ENCODE results near the gene USP35. TPM values are rescaled to one million over a fixed set of nuclear protein-coding genes. Genes with fewer than 3 reads are reported as not detected.

USP35 gene
- total RNA-seq, 1 donor from 2014 or later, result 11.8 TPM

GRCh38 chr11:78241475-78241874 lies 52.8 kb downstream of the USP35 start:
- TF ChIP-seq CTCF (IDR thresholded peaks at IDR 0.05), result no peak
- no peak for TF ChIP-seq POLR2A (IDR thresholded peaks at IDR 0.05)
- Histone ChIP-seq H3K4me3 (no peak overlapping the region), H3K4me1 (no peaks in the 10 kb centered on the region), H3K27me3 (no peaks in the 10 kb centered on the region), H3K9me3 (no peaks in the 10 kb centered on the region), H3K36me3 (peaks cover 0 to 5% of the 10 kb centered on the region in 2 donors), H3K27ac (no peak overlapping the region)
- no peak for DNase-seq (ENCODE audit: extremely low spot score in 2 of 2)
- intact Hi-C loops (cut with DNase I), result no loop called here

GRCh38 chr11:78244080-78244479 lies 55.4 kb downstream of the USP35 start:
- intact Hi-C loops (cut with DNase I), result no loop called here
- Histone ChIP-seq H3K36me3 (peaks cover 0 to 5% of the 10 kb centered on the region in 2 donors), H3K4me1 (no peaks in the 10 kb centered on the region), H3K9me3 (no peaks in the 10 kb centered on the region), H3K27me3 (no peaks in the 10 kb centered on the region), H3K4me3 (no peak overlapping the region), H3K27ac (no peak overlapping the region)
- TF ChIP-seq POLR2AphosphoS5 (IDR thresholded peaks at IDR 0.05; ENCODE audit: insufficient read depth in 1 of 2, low read depth in 1 of 2) (no peak), POLR2A (IDR thresholded peaks at IDR 0.05) (no peak), CTCF (IDR thresholded peaks at IDR 0.05) (no peak)
- no peak for DNase-seq (ENCODE audit: extremely low spot score in 2 of 2)

- Histone ChIP-seq H3K4me1 (no peaks in the 10 kb centered on the region), H3K4me3 (no peak overlapping the region), H3K36me3 (peaks cover 0 to 5% of the 10 kb centered on the region in 2 donors), H3K9me3 (no peaks in the 10 kb centered on the region), H3K27ac (no peak overlapping the region), H3K27me3 (no peaks in the 10 kb centered on the region)
- TF ChIP-seq POLR2A (IDR thresholded peaks at IDR 0.05), result no peak
- TF ChIP-seq CTCF (IDR thresholded peaks at IDR 0.05), result no peak
- TF ChIP-seq POLR2AphosphoS5 (IDR thresholded peaks at IDR 0.05; ENCODE audit: insufficient read depth in 1 of 2, low read depth in 1 of 2), result no peak
- intact Hi-C loops (cut with DNase I), result no loop called here
- no peak for DNase-seq (ENCODE audit: extremely low spot score in 2 of 2)
Observed at GRCh38 chr11:78244546-78245255, 56.0 kb downstream of the USP35 start.

- Histone ChIP-seq H3K4me3 (no peak overlapping the region), H3K4me1 (peaks cover 13% of the 10 kb centered on the region), H3K27me3 (no peaks in the 10 kb centered on the region), H3K27ac (no peak overlapping the region), H3K9me3 (no peaks in the 10 kb centered on the region), H3K36me3 (no peaks in the 10 kb centered on the region)
- no peak for DNase-seq (ENCODE audit: extremely low spot score in 2 of 2)
- TF ChIP-seq POLR2AphosphoS5 (IDR thresholded peaks at IDR 0.05; ENCODE audit: insufficient read depth in 1 of 2, low read depth in 1 of 2) (no peak), CTCF (IDR thresholded peaks at IDR 0.05) (no peak), POLR2A (IDR thresholded peaks at IDR 0.05) (no peak)
- intact Hi-C loops (cut with DNase I), result no loop called here
Observed at GRCh38 chr11:78248191-78248590, 59.5 kb downstream of the USP35 start.

- no peak overlapping the region for H3K4me3 ChIP-seq
- no peaks in the 10 kb centered on the region for H3K36me3 ChIP-seq
- H3K27ac ChIP-seq, result no peak overlapping the region
- intact Hi-C loops (cut with DNase I), result no loop called here
- TF ChIP-seq CTCF (IDR thresholded peaks at IDR 0.05) (no peak), POLR2A (IDR thresholded peaks at IDR 0.05) (no peak), POLR2AphosphoS5 (IDR thresholded peaks at IDR 0.05; ENCODE audit: insufficient read depth in 1 of 2, low read depth in 1 of 2) (no peak)
- DNase-seq (ENCODE audit: extremely low spot score in 2 of 2), result no peak
- no peaks in the 10 kb centered on the region for H3K9me3 ChIP-seq
- H3K27me3 ChIP-seq, result no peaks in the 10 kb centered on the region
- peaks cover 14% of the 10 kb centered on the region for H3K4me1 ChIP-seq
Observed at GRCh38 chr11:78248903-78249302, 60.2 kb downstream of the USP35 start.
